ENCODE measurements around the gene WIZ.
"Not testable (repeated sequence)": the region's sequence is repeated elsewhere in the genome, so short reads cannot be mapped to it uniquely, and the experiment has no call there.

The WIZ gene, protein sequence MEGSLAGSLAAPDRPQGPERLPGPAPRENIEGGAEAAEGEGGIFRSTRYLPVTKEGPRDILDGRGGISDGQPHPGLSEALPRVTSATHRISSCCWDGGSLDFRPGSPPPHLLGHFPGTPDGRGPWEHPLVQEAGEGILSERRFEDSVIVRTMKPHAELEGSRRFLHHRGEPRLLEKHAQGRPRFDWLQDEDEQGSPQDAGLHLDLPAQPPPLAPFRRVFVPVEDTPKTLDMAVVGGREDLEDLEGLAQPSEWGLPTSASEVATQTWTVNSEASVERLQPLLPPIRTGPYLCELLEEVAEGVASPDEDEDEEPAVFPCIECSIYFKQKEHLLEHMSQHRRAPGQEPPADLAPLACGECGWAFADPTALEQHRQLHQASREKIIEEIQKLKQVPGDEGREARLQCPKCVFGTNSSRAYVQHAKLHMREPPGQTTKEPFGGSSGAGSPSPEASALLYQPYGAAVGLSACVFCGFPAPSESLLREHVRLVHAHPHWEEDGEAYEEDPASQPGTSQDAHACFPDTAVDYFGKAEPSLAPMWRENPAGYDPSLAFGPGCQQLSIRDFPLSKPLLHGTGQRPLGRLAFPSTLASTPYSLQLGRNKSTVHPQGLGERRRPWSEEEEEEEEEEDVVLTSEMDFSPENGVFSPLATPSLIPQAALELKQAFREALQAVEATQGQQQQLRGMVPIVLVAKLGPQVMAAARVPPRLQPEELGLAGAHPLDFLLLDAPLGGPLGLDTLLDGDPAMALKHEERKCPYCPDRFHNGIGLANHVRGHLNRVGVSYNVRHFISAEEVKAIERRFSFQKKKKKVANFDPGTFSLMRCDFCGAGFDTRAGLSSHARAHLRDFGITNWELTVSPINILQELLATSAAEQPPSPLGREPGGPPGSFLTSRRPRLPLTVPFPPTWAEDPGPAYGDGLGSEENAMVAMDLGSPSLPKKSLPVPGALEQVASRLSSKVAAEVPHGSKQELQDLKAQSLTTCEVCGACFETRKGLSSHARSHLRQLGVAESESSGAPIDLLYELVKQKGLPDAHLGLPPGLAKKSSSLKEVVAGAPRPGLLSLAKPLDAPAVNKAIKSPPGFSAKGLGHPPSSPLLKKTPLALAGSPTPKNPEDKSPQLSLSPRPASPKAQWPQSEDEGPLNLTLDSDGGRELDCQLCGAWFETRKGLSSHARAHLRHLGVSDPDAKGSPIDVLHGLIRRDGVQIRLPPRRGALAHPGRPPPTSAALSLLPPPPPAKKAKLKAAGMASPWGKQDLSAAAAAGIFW (N-terminal part only)

GRCh38 chr19:15449620-15450527 is at the start of gene WIZ:
TSS of gene WIZ (minus strand) at chr19:15449956. CDS start at chr19:15448307, 1,649 bp downstream.
- peak; percentile 70 for DNase-seq (ENCODE audit: low read depth)

DNA sequence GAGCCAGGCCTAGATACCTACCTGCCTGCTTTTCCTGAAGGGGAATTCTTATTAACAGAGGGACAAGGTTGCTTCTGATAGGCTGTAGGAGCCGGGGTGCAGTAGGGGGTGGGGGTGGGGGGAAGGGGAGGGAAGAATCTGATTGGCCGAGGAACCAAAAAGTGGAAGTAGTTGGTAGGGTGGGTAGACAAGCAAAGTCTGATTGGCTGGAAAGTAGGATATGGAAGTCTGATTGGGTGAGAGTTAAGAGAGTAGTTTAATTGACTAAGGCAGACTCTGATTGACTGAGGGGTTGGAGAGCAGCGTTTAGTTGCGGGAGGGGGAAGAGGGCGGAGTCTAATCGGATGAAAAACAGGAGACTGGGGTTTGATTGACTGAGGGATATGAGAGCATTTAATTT is 49.2 kb upstream of the WIZ start:
- DNase-seq (ENCODE audit: low read depth): no peak

GRCh38 chr19:15498156-15498858 is 48.6 kb upstream of the WIZ start:
- DNase-seq (ENCODE audit: low read depth): no peak

DNA sequence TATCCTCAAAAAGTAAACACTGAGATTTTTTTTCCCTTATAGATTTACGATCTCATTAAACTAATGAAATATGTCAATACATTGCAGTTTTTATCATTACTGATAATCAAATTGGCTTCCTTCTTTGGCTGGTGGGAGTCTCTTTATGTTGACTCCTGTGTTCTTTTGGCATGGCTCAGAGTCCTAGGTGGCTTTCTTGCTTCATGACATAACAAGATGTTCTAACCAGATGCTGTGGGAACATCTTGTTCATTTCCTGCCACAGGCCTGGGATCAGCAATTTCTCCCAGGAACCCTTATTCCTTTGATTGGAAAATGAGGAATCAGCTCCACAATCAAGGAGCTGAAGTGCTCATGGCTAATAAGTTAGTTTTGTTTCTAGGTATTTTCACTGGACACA is 45.4 kb upstream of the WIZ start:
- no peak for DNase-seq (ENCODE audit: low read depth)

DNA sequence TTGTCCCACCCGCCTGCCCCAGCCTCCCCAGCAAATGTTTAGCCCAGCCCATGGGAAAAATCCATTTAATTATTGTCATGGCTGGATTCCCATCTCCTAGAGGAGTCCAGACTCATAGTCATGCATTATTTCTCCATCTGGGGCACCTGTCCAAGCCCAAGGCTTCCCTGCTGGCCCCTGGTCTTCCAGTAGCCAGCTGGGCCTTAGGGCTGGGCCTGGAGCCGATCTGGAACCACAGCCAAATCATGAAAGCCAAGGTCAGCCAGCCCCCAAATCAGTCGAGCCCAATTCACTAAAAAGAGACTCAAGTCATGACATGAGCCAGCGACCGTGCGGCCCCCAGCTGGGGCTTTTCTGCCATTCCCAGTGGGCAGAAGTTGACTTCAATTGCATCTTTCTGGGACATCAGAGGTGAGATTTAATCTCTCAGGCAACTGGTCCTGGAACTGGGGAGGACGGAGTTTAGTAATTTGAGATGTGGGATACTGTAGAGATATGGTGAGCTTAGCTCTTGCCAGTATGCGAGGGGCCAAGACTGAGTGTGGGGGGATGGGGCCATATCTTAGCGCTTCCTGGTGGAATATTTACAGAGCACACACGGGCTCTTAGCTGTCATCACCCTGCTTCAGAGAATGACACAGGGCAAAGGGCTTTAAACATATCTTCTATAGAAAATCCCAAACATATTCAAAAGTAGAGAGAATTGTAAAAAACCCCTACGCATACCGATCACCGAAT is 38.9 kb upstream of the WIZ start:
- DNase-seq (ENCODE audit: low read depth): no peak

DNA sequence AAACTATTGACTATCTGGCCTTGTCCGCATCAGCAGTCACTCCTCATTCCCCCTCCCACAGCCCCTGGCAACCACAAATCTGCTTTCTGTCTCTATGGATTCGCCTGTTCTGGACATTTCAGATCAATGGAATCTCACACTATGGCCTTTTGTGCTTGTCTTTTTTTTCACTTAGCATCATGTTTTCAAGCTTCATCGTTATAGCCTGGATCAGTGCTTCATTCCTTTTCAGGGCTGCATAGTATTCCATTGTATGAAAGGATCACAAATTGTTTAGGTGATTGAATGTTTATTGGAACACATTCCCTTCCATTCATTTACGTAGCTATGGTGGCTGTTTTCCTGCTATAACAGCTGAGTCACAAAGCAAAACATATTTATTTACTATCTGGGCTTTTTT is 37.3 kb upstream of the WIZ start:
- DNase-seq (ENCODE audit: low read depth): no peak

GRCh38 chr19:15485768-15486167 is 36.0 kb upstream of the WIZ start:
- DNase-seq (ENCODE audit: low read depth): not testable (repeated sequence)

- DNase-seq (ENCODE audit: low read depth): not testable (repeated sequence)
Measured at GRCh38 chr19:15480996-15481395, 31.2 kb upstream of the WIZ start.

DNA sequence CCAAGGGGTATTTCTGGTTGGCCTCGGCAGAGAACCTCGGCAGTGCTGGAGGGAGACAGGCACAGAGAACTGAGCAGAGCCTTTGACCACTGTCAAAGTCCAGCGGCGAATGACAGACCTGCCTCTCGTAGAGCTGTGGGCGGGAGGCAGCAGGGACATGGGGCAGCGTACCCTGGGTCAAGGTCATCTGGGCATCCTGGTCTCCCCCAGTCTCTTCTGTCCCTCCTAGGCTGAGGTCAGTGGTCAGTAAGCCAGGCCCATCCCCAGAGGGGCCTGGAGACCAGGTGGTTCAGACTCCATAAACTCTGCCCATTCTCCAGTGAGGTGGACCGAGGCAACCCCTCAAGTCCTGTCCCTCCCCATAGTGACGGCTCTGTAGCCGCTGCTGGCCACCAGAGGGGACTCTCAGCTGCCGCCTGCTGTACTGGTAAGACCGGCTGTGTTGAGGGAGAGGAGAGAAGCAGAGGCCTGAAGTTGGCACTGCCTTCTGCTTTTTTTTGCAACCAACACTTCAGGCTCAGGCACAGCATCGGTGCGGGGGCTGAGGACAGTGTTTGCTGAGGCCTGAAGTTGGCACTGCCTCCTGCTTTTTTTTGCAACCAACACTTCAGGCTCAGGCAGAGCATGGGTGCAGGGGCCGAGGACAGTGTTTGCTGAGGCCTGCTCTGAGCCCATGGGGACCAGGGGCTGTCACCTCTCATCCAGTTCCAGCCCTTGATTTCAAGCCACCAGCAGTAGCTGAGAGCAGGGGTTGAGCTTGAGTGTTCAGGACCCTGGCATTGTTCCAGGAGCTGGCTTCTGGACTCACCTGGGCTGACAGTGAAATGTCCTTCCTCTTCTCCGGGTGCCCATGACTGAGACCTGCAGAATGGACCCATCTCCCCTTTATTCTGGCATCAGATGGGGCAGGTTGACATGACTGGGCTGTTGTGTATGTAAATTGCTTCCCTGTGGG is 29.9 kb upstream of the WIZ start, which contains the start of gene PGLYRP2:
Gene PGLYRP2 (minus strand): TSS at position 111 of the 955 bp plus-strand sequence. CDS start 130 bp downstream, outside the sequence.
- DNase-seq (ENCODE audit: low read depth): no peak

DNA sequence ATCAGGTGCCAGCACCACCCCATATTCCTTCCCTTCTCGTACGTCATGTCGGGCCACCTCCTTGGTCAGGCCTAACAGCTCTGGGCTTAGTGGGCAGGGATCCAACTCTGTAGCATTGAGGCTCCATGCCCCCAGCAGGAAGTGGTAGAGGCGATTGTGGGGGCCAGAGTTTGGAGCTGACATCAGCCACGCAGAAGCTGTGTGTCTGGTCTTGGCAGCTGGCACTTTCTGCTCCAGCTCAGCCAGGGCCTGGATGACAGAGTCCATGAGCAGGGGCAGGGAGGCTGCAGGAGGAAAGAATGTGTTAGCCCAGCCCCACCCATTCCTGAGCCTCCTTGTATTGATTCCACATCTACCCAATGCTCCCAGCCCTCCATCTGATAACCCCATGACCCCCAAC is 26.6 kb upstream of the WIZ start:
- no peak for DNase-seq (ENCODE audit: low read depth)

GRCh38 chr19:15475611-15476010 is 25.9 kb upstream of the WIZ start:
- DNase-seq (ENCODE audit: low read depth): no peak

DNA sequence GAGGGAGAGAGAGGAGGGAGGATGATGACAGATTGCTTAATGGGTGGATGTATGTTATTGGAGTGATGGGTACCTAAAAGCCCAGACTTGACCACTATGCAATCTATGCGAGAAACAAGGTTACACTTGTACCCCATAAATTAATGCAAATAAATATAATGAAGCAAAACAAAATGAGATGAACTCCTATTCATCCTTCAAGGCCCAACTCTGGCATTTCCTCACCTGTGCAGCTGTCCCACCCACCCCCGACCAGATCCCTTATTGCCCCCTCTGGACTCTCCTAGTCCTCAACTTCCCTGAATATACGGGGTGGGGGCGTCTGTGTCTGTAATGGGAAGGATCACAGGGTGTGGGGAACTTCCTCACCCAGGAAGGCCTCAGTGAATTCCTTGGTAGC is 25.4 kb upstream of the WIZ start:
- no peak for DNase-seq (ENCODE audit: low read depth)

GRCh38 chr19:15473821-15474220 is 24.1 kb upstream of the WIZ start:
- DNase-seq (ENCODE audit: low read depth): not testable (repeated sequence)

DNA sequence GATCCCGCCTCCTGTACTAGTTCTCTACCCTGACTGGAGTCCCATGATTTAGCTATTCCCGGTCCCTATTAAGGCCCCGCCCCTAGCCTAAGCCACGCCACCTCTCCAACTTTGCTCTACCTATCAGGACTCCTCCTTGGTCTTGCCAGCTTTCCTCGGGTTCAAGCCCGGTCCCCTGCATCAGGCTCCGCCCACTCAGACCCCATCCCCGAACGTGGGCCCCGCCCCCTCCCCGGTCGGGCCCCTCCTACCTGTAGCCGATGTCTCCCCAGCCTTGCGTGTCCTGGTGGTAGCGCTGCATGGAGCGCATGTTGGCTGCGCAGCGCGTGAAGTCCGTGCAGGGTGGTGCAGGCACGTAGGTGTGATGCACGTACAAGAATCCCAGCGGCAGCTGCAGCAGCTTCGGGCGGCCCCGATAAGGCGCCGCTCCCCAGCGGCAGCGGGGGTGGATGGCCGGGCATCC is 21.9 kb upstream of the WIZ start:
- DNase-seq (ENCODE audit: low read depth): no peak

- no peak for DNase-seq (ENCODE audit: low read depth)
Measured at GRCh38 chr19:15469513-15470297, 19.9 kb upstream of the WIZ start.

- DNase-seq (ENCODE audit: low read depth): no peak
Measured at GRCh38 chr19:15468675-15469512, 19.1 kb upstream of the WIZ start.

Measured in stimulated activated CD8-positive, alpha-beta memory T cell treated with anti-CD3 and anti-CD28 coated beads, Interleukin-12 subunit alpha, Interleukin-12 subunit beta, amount 100 ng/mL, for 1 hour (primary cell).